ENCODE data around the gene TENM3.

GRCh38 chr4:182715548-182715947 lies 472.3 kb downstream of the TENM3 start:
- no peak for TF ChIP-seq CTCF (IDR thresholded peaks at IDR 0.05; ENCODE audit: insufficient read depth, low read length, poor library complexity, severe bottlenecking)
- TF ChIP-seq EZH2phosphoT487 (conservative IDR thresholded peaks at IDR 0.05; ENCODE audit: low read length): no peak
